Measurements from ENCODE around the gene FGFBP3. TPM values are rescaled to one million over a fixed set of nuclear protein-coding genes. Genes with fewer than 3 reads are reported as not detected.
"Not testable (repeated sequence)": the region's sequence is repeated elsewhere in the genome, so short reads cannot be mapped to it uniquely, and the experiment has no call there.

FGFBP3 gene
- total RNA-seq, 1 donor from 2014 or later = 0.65 TPM

- DNase-seq (ENCODE audit: low spot score) = no peak
- intact Hi-C loops (cut with DNase I) = loop anchor here (5.0 kb wide), 2 partner anchors 111 to 501 kb away; partner anchors contain the start of gene TNKS2
Measured at GRCh38 chr10:91907914-91908336, 1.4 kb downstream of the FGFBP3 start.

DNA sequence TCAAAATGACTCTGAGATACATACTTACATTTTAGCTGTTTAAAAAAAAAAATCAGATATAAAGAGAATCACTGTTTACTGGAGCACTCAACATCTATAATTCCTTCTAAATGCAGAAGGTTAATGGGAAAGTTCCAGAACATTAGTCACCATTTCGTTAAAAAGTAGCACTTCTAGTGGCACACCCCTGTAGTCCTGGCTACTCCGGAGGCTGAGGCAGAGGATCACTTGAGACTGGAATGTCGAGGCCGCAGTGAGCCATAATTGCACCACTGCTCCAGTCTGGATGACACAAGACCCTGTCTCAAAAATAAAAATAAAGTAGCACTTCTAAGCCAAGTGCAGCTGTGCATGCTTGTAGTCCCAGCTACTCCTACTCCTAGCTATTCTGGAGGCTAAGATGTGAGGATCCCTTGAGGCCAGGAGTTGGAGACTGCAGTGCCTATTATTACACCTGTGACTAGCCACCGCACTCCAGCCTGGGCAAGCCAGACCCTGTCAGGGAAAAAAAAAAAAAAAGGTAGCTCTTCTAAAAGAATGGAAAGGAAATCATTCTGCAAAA lies 2.2 kb downstream of the FGFBP3 start:
- intact Hi-C loops (cut with DNase I) = loop anchor here (5.0 kb wide), 2 partner anchors 110 to 500 kb away; partner anchors contain the start of gene TNKS2
- no peak for DNase-seq (ENCODE audit: low spot score)

DNA sequence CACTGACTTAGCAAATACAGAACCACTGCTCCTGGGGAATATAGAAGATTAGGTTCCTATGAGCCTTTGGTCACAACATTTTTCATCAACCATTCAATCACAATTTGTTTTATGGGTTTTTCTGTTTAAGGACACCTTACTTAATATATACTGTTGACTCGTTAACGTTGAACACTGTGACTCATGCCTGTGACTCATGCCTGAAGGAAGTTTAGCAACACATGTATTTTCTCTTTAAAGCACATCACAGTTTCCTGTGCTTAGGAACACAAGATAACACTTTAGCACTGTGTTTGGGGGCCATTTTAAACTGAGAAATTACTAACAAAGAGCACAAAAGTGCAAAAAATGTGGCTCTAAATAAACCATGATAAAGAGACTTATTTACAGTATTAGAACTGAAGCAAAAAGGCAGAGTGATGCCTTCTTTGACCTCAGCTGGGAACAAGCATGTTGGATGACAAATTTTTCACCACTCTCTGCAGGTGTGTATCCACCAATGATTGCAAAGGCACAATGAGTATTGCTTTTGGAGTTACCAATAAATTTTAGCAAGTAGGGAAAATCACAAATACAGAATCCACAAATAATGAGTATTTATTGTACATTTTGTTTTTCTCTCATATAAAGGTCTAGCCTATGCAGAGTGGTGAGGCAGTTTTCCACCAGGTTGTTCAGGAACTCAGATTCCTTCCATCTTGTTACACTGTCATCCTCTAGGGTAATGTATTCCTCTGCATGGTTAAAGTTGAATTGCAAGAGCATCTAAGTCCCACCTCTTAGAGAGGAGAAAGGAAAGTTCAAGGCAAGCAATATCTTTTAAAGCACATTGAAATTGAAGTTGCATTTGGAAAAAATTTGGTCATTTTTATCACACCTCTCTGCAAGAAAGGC lies 7.3 kb downstream of the FGFBP3 start:
- no peak for DNase-seq (ENCODE audit: low spot score)
- intact Hi-C loops (cut with DNase I) = no loop called here

GRCh38 chr10:91897421-91897820 lies 11.9 kb downstream of the FGFBP3 start:
- intact Hi-C loops (cut with DNase I) = no loop called here
- DNase-seq (ENCODE audit: low spot score) = no peak

DNA sequence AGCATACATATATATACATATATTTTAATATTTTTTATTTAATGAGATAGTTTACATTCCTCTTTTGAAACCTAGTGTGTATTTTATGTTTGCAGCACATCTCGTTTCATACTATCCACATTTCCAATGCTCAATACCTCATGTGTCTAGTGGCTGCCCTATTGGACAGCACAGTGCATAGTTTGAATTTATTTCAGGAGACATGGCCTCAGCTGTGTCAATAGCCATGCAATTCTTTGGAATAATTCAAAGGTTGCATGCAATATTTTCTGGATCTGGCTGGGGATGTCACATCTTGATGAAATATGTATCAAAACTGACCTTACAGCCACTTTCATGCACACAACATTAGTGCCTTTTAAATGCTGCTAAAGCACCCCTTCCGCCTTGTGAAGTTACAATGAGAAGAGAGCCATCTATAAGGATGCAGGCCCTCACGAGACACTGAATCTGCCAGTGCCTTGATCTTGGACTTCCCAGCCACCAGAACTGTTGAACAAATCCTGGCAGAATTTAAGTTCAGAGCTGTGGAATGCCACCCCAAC lies 13.0 kb downstream of the FGFBP3 start:
- intact Hi-C loops (cut with DNase I) = no loop called here

GRCh38 chr10:91894261-91894685 lies 15.0 kb downstream of the FGFBP3 start:
- intact Hi-C loops (cut with DNase I); DNase-seq (ENCODE audit: low spot score): not testable (repeated sequence)

More for the DNA sequence above, 13.0 kb downstream of the FGFBP3 start:
- no peak for DNase-seq (ENCODE audit: low spot score)

DNA sequence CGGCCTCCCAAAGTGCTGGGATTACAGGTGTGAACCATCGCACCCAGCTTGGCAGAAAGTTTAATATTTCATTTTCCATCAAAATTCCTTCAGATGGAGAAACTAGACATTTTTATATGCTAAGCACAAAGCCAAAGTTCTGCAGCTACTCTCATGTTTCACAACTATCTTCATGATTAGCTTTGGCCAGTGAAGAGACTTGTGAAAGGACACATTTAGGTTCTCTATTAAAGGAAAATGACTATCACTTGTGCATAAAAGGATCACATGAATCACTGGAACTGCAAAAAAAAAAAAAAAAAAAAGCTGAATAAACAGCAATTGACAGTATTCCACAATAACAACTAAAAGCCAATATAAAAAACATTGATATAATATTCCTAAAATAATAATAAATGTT lies 16.2 kb downstream of the FGFBP3 start:
- intact Hi-C loops (cut with DNase I) = no loop called here
- no peak for DNase-seq (ENCODE audit: low spot score)

- intact Hi-C loops (cut with DNase I) = no loop called here
- DNase-seq (ENCODE audit: low spot score) = no peak
Measured at GRCh38 chr10:91891125-91892001, 17.9 kb downstream of the FGFBP3 start.

- DNase-seq (ENCODE audit: low spot score) = no peak
- intact Hi-C loops (cut with DNase I) = loop anchor here (10.0 kb wide), 1 partner anchor 93 kb away; the partner anchor contains the start of gene TNKS2
Measured at GRCh38 chr10:91887272-91888076, 21.8 kb downstream of the FGFBP3 start.

- intact Hi-C loops (cut with DNase I) = loop anchor here (10.0 kb wide), 1 partner anchor 92 kb away; the partner anchor contains the start of gene TNKS2
- DNase-seq (ENCODE audit: low spot score) = no peak
Measured at GRCh38 chr10:91886954-91887271, 22.4 kb downstream of the FGFBP3 start.

- intact Hi-C loops (cut with DNase I) = loop anchor here (10.0 kb wide), 1 partner anchor 91 kb away; the partner anchor contains the start of gene TNKS2
Measured at GRCh38 chr10:91885362-91886079, 23.8 kb downstream of the FGFBP3 start.

GRCh38 chr10:91884536-91884935 lies 24.8 kb downstream of the FGFBP3 start:
- intact Hi-C loops (cut with DNase I) = loop anchor here (10.0 kb wide), 1 partner anchor 90 kb away; the partner anchor contains the start of gene TNKS2
- no peak for DNase-seq (ENCODE audit: low spot score)

More at GRCh38 chr10:91885362-91886079, 23.8 kb downstream of the FGFBP3 start:
- no peak for DNase-seq (ENCODE audit: low spot score)

DNA sequence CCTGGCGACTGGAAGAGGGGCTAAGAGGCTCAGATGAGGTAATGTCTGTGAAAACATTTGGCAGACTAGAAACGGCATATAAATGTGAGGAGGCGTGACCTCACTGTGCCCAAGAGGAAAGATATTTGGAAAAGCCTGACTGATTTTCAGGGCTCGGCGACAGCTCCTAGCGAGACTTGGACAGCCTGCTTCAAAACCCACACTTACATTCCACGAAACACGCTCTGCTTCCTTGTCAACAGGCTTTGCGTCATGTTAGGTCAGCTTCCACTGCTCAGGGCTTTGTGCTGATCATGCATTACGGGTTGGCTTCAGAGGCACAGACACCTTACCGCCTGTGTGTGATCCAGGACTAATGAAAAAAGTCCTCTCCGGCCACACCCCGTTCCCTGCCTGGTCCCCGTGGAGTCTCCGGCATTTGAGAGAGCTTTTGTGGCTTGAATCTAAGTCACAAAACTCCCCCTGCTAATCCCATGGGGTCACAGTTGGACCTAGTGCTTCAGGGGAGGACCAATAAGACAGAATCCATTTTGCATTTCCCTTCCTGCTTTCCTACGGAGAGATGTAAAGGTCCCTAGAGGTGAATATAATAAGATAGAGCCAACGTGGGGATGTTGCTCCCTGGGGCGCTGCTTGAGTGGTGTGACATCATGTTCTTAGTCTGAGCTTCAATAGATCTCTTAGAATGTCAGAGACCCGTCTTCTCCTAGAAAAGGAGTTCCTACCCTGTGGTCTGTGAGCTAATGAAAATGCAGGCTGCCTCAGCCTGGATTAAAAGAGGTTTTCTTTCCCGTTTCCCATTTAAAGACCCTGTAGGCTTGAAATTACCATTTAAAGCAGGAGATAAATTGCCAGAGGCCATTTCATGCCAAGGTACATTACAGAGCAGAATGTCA lies 25.5 kb downstream of the FGFBP3 start:
- no peak for DNase-seq (ENCODE audit: low spot score)

GRCh38 chr10:91880310-91880709 lies 29.0 kb downstream of the FGFBP3 start:
- intact Hi-C loops (cut with DNase I) = loop anchor here (10.0 kb wide), 1 partner anchor 86 kb away; the partner anchor contains the start of gene TNKS2
- DNase-seq (ENCODE audit: low spot score) = no peak

More for the DNA sequence above, 25.5 kb downstream of the FGFBP3 start:
- intact Hi-C loops (cut with DNase I) = loop anchor here (10.0 kb wide), 1 partner anchor 89 kb away; the partner anchor contains the start of gene TNKS2

DNA sequence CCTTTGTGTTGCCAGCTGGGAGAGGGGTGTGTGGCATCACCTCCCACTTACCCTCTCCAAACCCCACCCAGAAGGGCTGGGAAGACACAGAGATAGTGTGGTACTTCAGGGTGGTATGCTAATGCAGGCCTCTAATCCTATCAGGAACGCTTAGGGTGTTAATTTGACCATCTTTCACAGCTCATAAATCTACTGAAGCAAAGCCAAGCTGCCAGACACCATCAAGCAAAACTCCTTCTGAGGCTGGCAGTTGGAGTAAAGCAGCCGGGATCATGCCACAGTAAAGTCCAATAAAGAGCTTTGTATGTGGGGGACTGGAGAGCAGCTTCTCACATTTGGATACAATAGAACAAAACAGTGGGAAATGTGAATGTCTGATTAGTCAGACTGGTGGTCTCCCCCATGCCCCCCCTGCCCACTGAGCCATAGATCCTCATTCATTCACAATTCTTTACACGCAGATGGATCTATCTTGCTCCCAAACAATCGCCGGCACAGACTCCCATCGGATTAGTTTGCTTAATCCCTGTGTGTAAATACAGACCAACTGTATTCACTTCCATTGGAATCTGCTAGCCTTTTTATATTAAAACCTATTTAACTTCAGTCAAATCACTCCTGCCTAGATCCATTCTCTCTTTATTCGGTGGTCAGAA lies 29.6 kb downstream of the FGFBP3 start:
- DNase-seq (ENCODE audit: low spot score) = no peak
- intact Hi-C loops (cut with DNase I) = loop anchor here (10.0 kb wide), 1 partner anchor 85 kb away; the partner anchor contains the start of gene TNKS2

GRCh38 chr10:91875779-91876178 lies 33.5 kb downstream of the FGFBP3 start:
- no peak for DNase-seq (ENCODE audit: low spot score)
- intact Hi-C loops (cut with DNase I) = no loop called here

All from cardiac septum (tissue), 1 donor.